ENCODE results near the gene COX8A.

DNA sequence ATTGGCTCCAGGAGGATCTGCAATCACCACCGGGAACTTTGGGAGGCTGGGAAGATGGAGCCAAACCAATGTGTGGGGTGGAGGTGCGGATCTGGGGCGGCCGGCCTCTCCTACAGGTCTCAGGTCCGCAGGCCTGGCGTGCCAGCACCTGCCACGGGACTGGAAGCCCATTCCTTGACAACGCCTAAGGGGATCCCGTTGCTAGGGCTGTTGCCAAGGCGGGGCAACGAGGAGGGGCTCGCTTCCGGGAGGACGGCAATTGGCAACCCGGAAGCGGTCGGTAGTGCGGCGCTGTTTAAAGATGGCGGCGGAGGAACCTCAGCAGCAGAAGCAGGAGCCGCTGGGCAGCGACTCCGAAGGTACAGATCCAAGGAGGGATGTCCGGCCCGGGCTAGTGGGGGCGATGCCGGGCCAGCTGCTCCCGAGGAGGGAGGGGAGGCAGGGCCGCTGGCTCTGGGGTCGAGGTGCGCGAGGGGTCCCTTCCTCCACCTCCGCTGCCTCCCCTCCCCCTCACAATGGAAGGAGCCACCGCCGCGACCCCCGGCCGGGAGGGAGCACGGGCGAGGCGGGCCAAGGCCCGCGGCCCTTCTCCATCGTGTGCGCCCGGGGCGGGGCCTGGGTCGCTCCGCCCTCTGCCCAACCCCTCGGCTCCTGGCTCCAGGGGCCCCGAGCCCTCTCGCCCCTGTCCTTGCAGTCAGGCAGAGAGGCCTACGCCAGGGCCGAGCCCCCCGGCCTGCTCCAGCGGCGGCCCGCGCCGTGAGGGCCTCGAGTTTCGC, 11.9 kb downstream of the COX8A start, which contains the start of gene OTUB1:
- TF ChIP-seq TEAD1 (CRISPR knock-in tag; IDR thresholded peaks at IDR 0.05): no peak
- TF ChIP-seq, protein P1, sequence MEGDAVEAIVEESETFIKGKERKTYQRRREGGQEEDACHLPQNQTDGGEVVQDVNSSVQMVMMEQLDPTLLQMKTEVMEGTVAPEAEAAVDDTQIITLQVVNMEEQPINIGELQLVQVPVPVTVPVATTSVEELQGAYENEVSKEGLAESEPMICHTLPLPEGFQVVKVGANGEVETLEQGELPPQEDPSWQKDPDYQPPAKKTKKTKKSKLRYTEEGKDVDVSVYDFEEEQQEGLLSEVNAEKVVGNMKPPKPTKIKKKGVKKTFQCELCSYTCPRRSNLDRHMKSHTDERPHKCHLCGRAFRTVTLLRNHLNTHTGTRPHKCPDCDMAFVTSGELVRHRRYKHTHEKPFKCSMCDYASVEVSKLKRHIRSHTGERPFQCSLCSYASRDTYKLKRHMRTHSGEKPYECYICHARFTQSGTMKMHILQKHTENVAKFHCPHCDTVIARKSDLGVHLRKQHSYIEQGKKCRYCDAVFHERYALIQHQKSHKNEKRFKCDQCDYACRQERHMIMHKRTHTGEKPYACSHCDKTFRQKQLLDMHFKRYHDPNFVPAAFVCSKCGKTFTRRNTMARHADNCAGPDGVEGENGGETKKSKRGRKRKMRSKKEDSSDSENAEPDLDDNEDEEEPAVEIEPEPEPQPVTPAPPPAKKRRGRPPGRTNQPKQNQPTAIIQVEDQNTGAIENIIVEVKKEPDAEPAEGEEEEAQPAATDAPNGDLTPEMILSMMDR (IDR thresholded peaks at IDR 0.05): no peak
- TF ChIP-seq SP1 (CRISPR knock-in tag; conservative IDR thresholded peaks at IDR 0.05): peak; percentile 65
